Pancreas (tissue), 10 donors: ENCODE data around the gene ZBTB16. TPM values are rescaled to one million over a fixed set of nuclear protein-coding genes. Genes with fewer than 3 reads are reported as not detected.

Source experiments
- ATAC-seq, 4 donors: fragments of 200-7000 bp; cut with Tn5 transposase; one replicate each; pipeline versions ENCODE4 v1.8.0 to v1.9.1; 2020; ENCODE audit warnings: mild to moderate bottlenecking in 4 of 4, moderate library complexity in 4 of 4
- DNase-seq, 6 donors: peaks; one replicate each; pipeline ENCODE4 v3.0.0-alpha.2; 2020
- FAIRE-seq: peaks from 2 replicates; lab custom pipeline; 2012; peaks lifted over from hg19 to GRCh38; lab: Jason Lieb, UNC
- H3K27ac ChIP-seq, 4 donors: fragments of 200-600 bp; sonication (generic); 1 replicate in 3 of 4; 2 replicates in 1 of 4; pipeline versions ENCODE4 v1.5.0 to v1.8.0; 2020
- H3K27me3 ChIP-seq, 4 donors: fragments of 200-600 bp; one replicate each; pipeline ENCODE4 v1.8.0; 2021
- H3K36me3 ChIP-seq, 3 donors: fragments of 200-600 bp; sonication (generic) in 1 of 3; one replicate each; pipeline versions ENCODE4 v1.5.0 to v1.8.0; 2020 to 2021
- H3K4me1 ChIP-seq, 3 donors: fragments of 200-600 bp; one replicate each; pipeline ENCODE4 v1.8.0; 2021
- H3K4me3 ChIP-seq, 4 donors: fragments of 200-600 bp; sonication (generic) in 2 of 4; one replicate each; pipeline versions ENCODE4 v1.5.0 to v1.8.0; 2020 to 2021
- H3K9me3 ChIP-seq, 4 donors: fragments of 200-600 bp; one replicate each; pipeline ENCODE4 v1.8.0; 2021
- CTCF ChIP-seq, 4 donors: fragments of 200-600 bp; sonication (generic) in 3 of 4; IDR thresholded peaks; one replicate each; pipeline versions ENCODE4 v1.5.0 to v1.8.0; 2021; ENCODE audit warnings: antibody characterized with exemption in 4 of 4
- WGBS, 2 donors: extraction: QIAGEN DNeasy Blood & Tissue Kit; methylation state at CpG; one replicate each; pipeline ENCODE4 v1.1.7; 2013; 5-methylcytosine and 5-hydroxymethylcytosine counted together
- intact Hi-C, 3 donors: fragments of 100-400 bp; cut with DNase I; formaldehyde crosslinking; loops; one replicate each; pipeline versions ENCODE4 v1.11.1 to v1.14.2; 2022
- polyA plus RNA-seq, 2 donors: library from polyadenylated mRNA; stranded (reverse); fragments of 200-250 nt; gene quantifications; one replicate each; pipeline ENCODE4 v1.2.3, GENCODE V29; 2013
- total RNA-seq, 6 donors: library from RNA; stranded (reverse); fragmentation: NEBNext Ultra II Directional in 4 of 6; extraction: Animal tissue kit (Norgen Biotek cat#: 25700) in 4 of 6; gene quantifications; one replicate each; pipeline versions ENCODE4 v1.2.1 to v1.2.4, GENCODE V29; 2021 to 2023
- donor health status: healthy with polysubstance abuse.
- donor health status: DM: no; HTN: no; CAD: no; lungs with moderate emphysema.
- donor health status: DM: no; HTN: no; CAD: no.
- donor health status: control.
- donor health status: control.
- donor health status: Bipolar disorder and iron deficiency.
- donor health status: DM: yes; HTN: yes; CAD: no.
- donor health status: DM: no; HTN: no; CAD: no.
- donor health status: DM: no; HTN: no; CAD: no.
- donor health status: DM: yes; HTN: yes; CAD: no.

The ZBTB16 gene
- total and polyA plus RNA-seq, 8 donors: 8.1 to 76.4 (median 42.3) TPM

- intact Hi-C loops: no loop called here
- Histone ChIP-seq H3K27me3 (no peaks in the 10 kb centered on the region), H3K27ac (no peak overlapping the region), H3K9me3 (no peaks in the 10 kb centered on the region), H3K4me1 (peaks cover 22 to 30% (median 28%) of the 10 kb centered on the region in 3 donors), H3K36me3 (peaks cover 0 to 9% (median 4%) of the 10 kb centered on the region in 3 donors), H3K4me3 (no peak overlapping the region)
- WGBS, 2 donors: 93 to 94% methylated on average over 5 of the region's 5 CpGs
- no peak for TF ChIP-seq CTCF (IDR thresholded peaks at IDR 0.05)
- no peak for FAIRE-seq
- no peak for ATAC-seq
- no peak for DNase-seq
Measured at GRCh38 chr11:114128399-114128798, 68.9 kb downstream of the ZBTB16 start.

DNA sequence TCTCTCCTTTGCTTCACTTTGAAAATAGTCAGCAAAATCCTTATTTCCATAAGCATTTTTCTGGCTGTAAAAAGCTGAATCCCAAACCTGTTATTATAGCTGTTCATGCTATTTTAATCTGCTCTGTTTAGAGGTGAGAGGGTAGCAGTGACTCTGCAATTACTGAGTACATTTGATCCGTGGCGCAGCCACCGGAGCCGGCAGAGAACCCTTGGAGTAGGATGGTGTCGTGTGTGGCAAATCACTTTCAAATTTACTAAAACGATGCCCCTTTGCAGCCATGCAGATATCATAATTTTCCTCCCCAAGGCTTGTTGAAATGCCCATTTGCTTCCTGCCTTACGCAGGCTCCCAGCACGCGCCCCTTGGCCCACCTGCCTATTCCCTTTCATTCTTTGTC, 69.6 kb downstream of the ZBTB16 start:
- FAIRE-seq (no peak), ATAC-seq (no peak), DNase-seq (no peak)
- Histone ChIP-seq H3K4me3 (no peak overlapping the region), H3K36me3 (peaks cover 0 to 9% (median 4%) of the 10 kb centered on the region in 3 donors), H3K9me3 (no peaks in the 10 kb centered on the region), H3K4me1 (peaks cover 30 to 38% (median 31%) of the 10 kb centered on the region in 3 donors), H3K27ac (no peak overlapping the region), H3K27me3 (no peaks in the 10 kb centered on the region)
- WGBS, 2 donors: 86 to 93% methylated on average over 9 of the region's 9 CpGs
- intact Hi-C loops: no loop called here
- no peak for TF ChIP-seq CTCF (IDR thresholded peaks at IDR 0.05)

DNA sequence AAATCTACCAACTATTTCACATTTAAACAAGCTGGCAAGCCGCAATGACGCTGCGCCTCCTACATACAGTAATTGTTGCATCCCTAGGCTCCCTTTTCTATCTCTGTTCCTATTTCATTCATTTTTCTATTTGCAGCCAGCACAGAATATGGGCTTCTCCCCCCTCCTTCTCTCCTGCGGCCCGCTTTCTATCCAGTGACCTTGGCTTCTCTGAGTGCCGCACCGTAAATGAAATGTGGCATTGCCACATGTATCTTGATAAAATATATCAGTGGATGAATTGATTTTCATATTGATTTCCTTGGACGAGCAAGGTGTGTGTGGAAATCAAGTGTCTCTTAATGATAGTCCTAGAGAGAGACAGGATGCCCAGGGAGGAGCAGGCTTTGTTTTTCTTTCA, 70.2 kb downstream of the ZBTB16 start:
- WGBS, 2 donors: 42 to 44% methylated on average over 8 of the region's 8 CpGs
- H3K4me1 ChIP-seq: peaks cover 31 to 38% (median 35%) of the 10 kb centered on the region in 3 donors
- intact Hi-C loops: no loop called here
- H3K4me3 ChIP-seq: no peak overlapping the region
- peak in 2 of 4 donors; percentile 38 to 48 for ATAC-seq
- no peak overlapping the region for H3K27ac ChIP-seq
- no peak for FAIRE-seq
- DNase-seq: no peak
- no peaks in the 10 kb centered on the region for H3K9me3 ChIP-seq
- H3K27me3 ChIP-seq: no peaks in the 10 kb centered on the region
- peaks cover 0 to 9% (median 4%) of the 10 kb centered on the region in 3 donors for H3K36me3 ChIP-seq
- TF ChIP-seq CTCF (IDR thresholded peaks at IDR 0.05): no peak

DNA sequence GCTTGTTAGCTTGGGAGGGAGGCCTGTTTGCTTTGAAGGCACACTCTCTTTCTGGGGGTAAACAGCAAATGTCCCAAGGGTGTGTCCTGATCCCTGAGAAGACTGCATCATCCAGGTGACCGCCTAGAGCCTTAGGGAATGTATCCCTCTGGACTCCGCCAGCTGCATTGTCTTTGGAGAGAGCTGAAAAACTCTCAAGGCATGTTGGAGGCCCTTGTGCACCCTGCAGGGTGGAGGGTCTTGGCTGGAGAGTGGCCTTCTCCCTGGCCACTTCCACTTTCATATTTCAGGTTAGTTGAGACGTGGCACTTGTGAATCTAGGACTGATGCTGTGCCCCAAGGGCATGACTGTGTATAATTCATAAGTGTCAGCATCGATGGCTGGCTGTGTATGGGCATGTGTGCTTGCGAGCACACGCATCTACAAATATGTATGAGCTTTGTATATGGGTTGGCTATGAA, 70.6 kb downstream of the ZBTB16 start:
- DNase-seq (no peak), ATAC-seq (no peak), FAIRE-seq (no peak)
- Histone ChIP-seq H3K9me3 (no peaks in the 10 kb centered on the region), H3K27me3 (no peaks in the 10 kb centered on the region), H3K36me3 (peaks cover 0 to 9% (median 4%) of the 10 kb centered on the region in 3 donors), H3K4me1 (peaks cover 31 to 38% (median 35%) of the 10 kb centered on the region in 3 donors), H3K4me3 (no peak overlapping the region), H3K27ac (no peak overlapping the region)
- intact Hi-C loops: no loop called here
- TF ChIP-seq CTCF (IDR thresholded peaks at IDR 0.05): no peak
- WGBS, 2 donors: 79 to 83% methylated on average over 6 of the region's 6 CpGs

DNA sequence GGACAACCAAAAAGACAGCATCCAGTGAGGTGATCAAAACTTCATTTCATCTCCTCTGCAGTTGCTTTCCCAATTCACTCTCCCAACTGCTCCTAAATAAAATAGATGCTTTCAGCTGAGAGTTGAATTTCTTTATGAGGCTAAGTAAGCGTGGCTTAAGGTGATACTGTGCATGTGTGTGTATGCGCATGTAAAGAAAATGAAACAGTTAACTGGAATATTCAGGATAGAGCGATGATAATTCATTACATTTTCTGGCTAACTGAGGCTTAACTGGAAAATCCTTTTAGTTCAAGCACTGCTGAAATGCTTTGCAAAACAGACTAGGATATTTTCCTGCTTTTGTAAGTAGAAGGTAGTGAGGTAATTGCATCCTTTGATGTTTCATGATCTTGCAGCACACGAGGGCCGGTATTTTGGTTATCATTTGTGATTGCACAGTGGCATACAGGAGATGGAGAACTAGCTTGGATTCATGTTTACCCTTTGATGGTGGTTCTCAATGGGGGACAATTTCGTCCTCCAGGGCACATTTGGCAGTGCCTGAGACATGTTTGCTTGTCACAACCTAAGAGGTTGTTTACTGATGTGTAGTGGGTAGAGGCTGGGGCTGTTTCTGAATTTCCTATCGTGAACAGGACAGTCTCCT, 71.2 kb downstream of the ZBTB16 start:
- DNase-seq (no peak), ATAC-seq (no peak), FAIRE-seq (no peak)
- Histone ChIP-seq H3K27ac (peak overlapping the region in 1 of 4 donors; percentile 18), H3K4me3 (no peak overlapping the region), H3K36me3 (peaks cover 0 to 9% (median 4%) of the 10 kb centered on the region in 3 donors), H3K9me3 (no peaks in the 10 kb centered on the region), H3K27me3 (no peaks in the 10 kb centered on the region), H3K4me1 (peaks cover 31 to 38% (median 35%) of the 10 kb centered on the region in 3 donors)
- intact Hi-C loops: no loop called here
- TF ChIP-seq CTCF (IDR thresholded peaks at IDR 0.05): no peak
- 59 to 60% methylated on average over 7 of the region's 7 CpGs for WGBS, 2 donors
